ENCODE measurements around the gene NT5C1A. TPM values are rescaled to one million over a fixed set of nuclear protein-coding genes. Genes with fewer than 3 reads are reported as not detected.

The NT5C1A gene
- polyA plus RNA-seq, 1 experiment, result not detected

DNA sequence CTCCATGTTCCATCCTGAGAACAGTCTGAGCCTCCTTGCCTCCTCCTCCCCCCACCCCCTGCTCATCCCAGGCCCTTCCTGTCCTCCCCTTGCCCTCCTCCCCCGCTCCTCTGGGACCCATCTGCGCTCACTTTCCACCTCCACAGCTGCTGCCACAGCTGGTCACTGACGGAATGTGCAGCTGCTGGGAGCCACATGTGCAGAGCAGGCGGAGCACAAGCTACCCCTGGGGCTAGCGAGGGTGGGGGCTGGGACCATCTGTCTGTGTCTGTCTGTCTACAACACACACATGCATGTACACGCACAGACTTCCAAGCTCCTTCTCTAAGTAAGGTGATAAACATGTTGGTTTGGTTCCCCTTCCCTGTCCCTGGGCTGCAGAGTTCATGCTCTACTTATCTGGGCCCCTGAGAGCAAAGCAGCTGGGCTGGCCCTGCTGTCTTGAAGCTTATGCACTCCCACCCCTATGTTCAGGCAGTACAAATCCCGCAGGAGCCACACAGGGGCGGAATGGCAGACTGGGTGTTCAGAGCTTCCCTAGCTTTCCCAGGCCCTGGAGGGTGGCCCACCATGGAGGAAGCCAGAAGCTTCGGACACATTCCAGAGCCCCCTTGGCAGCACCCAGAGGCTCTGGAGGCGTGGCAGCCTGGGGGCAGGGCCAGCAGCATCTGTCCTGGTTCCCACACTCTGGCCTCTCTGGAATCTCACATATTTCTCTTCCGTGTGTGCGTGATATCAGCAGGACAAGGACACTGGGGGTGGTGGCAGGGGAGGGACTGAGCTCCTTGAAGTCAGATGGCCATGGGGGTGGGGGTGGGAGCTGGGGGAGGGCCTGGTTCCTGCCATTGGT is 25.4 kb downstream of the NT5C1A start:
- ChIA-PET CTCF (interaction anchor here (0.6 to 15.3 kb wide), 9 partner anchors 9 to 1639 kb away, joined by 3 to 448 read pairs (median 8); partner anchors contain the start of gene NT5C1A), POLR2A (no interaction called here)
- H3K4me3 ChIP-seq (ENCODE audit: low read depth, low read length), result no peak overlapping the region
- H3K27me3 ChIP-seq (ENCODE audit: control insufficient read depth, insufficient read depth, low read length), result peaks cover 2% of the 10 kb centered on the region; the same call in 1 of the 2 replicates
- TF ChIP-seq, protein P1, sequence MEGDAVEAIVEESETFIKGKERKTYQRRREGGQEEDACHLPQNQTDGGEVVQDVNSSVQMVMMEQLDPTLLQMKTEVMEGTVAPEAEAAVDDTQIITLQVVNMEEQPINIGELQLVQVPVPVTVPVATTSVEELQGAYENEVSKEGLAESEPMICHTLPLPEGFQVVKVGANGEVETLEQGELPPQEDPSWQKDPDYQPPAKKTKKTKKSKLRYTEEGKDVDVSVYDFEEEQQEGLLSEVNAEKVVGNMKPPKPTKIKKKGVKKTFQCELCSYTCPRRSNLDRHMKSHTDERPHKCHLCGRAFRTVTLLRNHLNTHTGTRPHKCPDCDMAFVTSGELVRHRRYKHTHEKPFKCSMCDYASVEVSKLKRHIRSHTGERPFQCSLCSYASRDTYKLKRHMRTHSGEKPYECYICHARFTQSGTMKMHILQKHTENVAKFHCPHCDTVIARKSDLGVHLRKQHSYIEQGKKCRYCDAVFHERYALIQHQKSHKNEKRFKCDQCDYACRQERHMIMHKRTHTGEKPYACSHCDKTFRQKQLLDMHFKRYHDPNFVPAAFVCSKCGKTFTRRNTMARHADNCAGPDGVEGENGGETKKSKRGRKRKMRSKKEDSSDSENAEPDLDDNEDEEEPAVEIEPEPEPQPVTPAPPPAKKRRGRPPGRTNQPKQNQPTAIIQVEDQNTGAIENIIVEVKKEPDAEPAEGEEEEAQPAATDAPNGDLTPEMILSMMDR (IDR thresholded peaks at IDR 0.05; ENCODE audit: insufficient read depth, low read depth, low read length), result peak; percentile 23; the same call in 1 of the 2 replicates
- no peaks in the 10 kb centered on the region for H3K36me3 ChIP-seq (ENCODE audit: control insufficient read depth, insufficient read depth, low read length)
- peak; percentile 55 for DNase-seq (ENCODE audit: low read depth)

DNA sequence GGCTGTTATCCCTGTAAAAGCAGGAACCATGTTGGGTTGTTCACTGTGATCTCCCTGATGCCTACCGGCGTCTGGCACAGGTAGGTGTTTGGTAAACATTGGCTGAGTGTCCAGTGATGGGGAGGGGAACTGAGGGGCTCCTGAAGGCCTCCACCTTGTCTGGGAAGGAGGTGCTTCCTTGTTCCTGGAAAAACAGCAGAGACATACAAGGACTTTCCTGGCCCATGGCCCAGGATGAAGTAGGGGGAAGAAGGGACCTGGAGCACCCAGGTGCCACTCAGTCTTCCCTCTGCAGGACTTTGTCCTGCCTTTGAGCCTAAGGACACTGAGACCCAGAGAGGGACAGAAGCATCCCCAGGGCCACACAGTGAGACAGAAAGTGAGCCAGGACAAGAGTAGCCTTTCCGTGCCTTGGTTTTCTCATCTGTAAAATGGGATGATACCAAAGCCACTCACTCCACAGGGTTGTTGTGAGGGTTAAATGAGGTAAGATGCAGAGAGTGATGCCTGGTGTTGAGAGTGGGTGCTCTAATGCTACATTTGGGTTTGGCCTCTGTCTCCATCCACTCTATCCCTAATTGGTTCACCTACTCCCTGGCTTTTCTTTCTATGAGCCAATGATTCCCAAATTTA is 26.4 kb downstream of the NT5C1A start:
- DNase-seq (ENCODE audit: low read depth), result no peak
- Histone ChIP-seq H3K27me3 (ENCODE audit: control insufficient read depth, insufficient read depth, low read length) (no peaks in the 10 kb centered on the region), H3K4me3 (ENCODE audit: low read depth, low read length) (no peak overlapping the region), H3K36me3 (ENCODE audit: control insufficient read depth, insufficient read depth, low read length) (no peaks in the 10 kb centered on the region)
- ChIA-PET POLR2A (no interaction called here), CTCF (interaction anchor here (2.3 to 15.3 kb wide), 3 partner anchors 10 to 40 kb away, joined by 8 to 448 read pairs (median 38); no protein-coding TSS in a partner anchor)
- TF ChIP-seq, protein P1 (IDR thresholded peaks at IDR 0.05; ENCODE audit: insufficient read depth, low read depth, low read length), result no peak

GRCh38 chr1:39643705-39644104 is 28.2 kb downstream of the NT5C1A start:
- H3K36me3 ChIP-seq (ENCODE audit: control insufficient read depth, insufficient read depth, low read length), result no peaks in the 10 kb centered on the region
- POLR2A ChIA-PET, result no interaction called here
- CTCF ChIA-PET, result interaction anchor here (1.7 to 3.0 kb wide), 3 partner anchors 10 to 37 kb away, joined by 4 to 16 read pairs (median 12); no protein-coding TSS in a partner anchor
- no peak overlapping the region for H3K4me3 ChIP-seq (ENCODE audit: low read depth, low read length)
- H3K27me3 ChIP-seq (ENCODE audit: control insufficient read depth, insufficient read depth, low read length), result no peaks in the 10 kb centered on the region; the same call in 1 of the 2 replicates
- no peak for DNase-seq (ENCODE audit: low read depth)
- TF ChIP-seq, protein P1 (IDR thresholded peaks at IDR 0.05; ENCODE audit: insufficient read depth, low read depth, low read length), result no peak

- Histone ChIP-seq H3K36me3 (ENCODE audit: control insufficient read depth, insufficient read depth, low read length) (no peaks in the 10 kb centered on the region), H3K4me3 (ENCODE audit: low read depth, low read length) (no peak overlapping the region), H3K27me3 (ENCODE audit: control insufficient read depth, insufficient read depth, low read length) (peaks cover 2% of the 10 kb centered on the region; the same call in 1 of the 2 replicates)
- POLR2A ChIA-PET, result no interaction called here
- TF ChIP-seq, protein P1 (IDR thresholded peaks at IDR 0.05; ENCODE audit: insufficient read depth, low read depth, low read length), result no peak
- DNase-seq (ENCODE audit: low read depth), result peak; percentile 9
- CTCF ChIA-PET, result interaction anchor here (1.7 to 3.0 kb wide), 3 partner anchors 11 to 37 kb away, joined by 4 to 16 read pairs (median 12); no protein-coding TSS in a partner anchor
Observed at GRCh38 chr1:39642796-39643195, 29.1 kb downstream of the NT5C1A start.

DNA sequence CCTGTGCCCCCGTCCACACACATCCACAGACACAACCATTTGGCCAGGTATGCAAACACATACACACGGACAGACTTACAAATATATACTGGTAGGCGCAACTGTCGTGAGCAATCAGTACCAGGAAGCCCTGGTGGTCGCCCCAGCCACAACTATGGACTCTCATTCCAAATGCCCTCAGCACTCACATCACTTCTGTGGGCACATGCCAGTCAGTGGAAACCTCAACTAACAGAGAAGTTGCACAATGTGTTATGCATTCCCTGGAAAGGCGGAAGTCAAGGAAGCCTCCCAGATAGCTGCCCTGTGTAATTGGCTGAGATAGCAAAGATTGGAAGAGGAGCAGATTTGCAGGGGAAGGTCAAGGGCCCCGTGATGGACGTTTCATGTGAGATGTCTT is 31.0 kb downstream of the NT5C1A start:
- DNase-seq (ENCODE audit: low read depth), result no peak
- CTCF ChIA-PET, result interaction anchor here (0.8 to 1.4 kb wide), 3 partner anchors 13 to 18 kb away, joined by 3 to 6 read pairs (median 3); no protein-coding TSS in a partner anchor
- POLR2A ChIA-PET, result no interaction called here

More for the DNA sequence above, 31.0 kb downstream of the NT5C1A start:
- TF ChIP-seq, protein P1 (IDR thresholded peaks at IDR 0.05; ENCODE audit: insufficient read depth, low read depth, low read length), result no peak
- Histone ChIP-seq H3K36me3 (ENCODE audit: control insufficient read depth, insufficient read depth, low read length) (no peaks in the 10 kb centered on the region), H3K27me3 (ENCODE audit: control insufficient read depth, insufficient read depth, low read length) (peaks cover 3% of the 10 kb centered on the region; the same call in 1 of the 2 replicates), H3K4me3 (ENCODE audit: low read depth, low read length) (no peak overlapping the region)

All from BJ (cell line).